ENCODE data around the gene EPHB6. TPM values are rescaled to one million over a fixed set of nuclear protein-coding genes. Genes with fewer than 3 reads are reported as not detected.

Gene EPHB6
- polyA plus RNA-seq, 1 of the 3 experiments (the other 2 are of a cell fraction) = 1.8 TPM

DNA sequence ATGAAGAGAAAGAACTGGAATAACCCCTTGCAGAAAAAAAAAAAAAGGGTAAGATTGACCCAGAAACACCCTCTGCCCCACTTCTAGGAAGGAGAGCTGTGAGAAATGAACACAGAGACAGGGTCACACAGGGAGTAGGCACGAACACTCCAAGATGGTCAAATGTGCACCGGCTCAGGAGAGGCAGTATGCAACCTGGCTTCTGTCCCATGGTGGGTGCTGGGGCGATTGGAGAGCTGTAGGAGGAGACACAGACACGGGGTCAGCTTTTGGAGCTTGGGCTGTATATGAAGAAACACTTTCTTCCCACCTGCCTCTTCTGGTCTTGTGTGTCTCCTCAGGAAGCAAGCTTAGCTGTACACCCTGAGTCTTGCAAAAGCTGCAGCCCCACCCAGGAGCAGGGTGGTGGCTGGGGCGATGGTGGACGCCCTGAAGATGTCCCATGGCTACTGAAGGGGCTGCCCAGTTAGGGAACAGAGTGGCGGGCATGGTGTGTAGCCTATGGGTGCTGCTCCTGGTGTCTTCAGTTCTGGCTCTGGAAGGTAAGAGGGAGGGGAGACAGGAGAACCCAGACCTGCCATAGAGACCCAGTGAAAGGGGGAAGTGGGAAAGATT, 8.0 kb downstream of the EPHB6 start:
- 51% methylated on average over 7 of the region's 7 CpGs for WGBS (ENCODE audit: low lambda C conversion rate)
- no peak for DNase-seq
- Histone ChIP-seq H4K20me1 (ENCODE audit: insufficient read depth) (0 out of 2 replicates have a peak, but pooled peaks cover 4% of the 10 kb centered on the region), H3K9me3 (no peaks in the 10 kb centered on the region), H3K36me3 (replicated peaks in 1 of 2; ENCODE audit: control insufficient read depth in 1 of 2, insufficient read depth in 2 of 2, low read length in 1 of 2) (no peaks in the 10 kb centered on the region), H2AFZ (ENCODE audit: low read depth) (no peak overlapping the region), H3K4me3 (ENCODE audit: low read depth in 2 of 2, low read length in 1 of 2) (no peak overlapping the region), H3F3A (replicated peaks; ENCODE audit: insufficient read depth) (peaks cover 5% of the 10 kb centered on the region), H3K27me3 (ENCODE audit: insufficient read depth) (peaks cover 11% of the 10 kb centered on the region), H3K9ac (no peak overlapping the region), H3K79me2 (ENCODE audit: insufficient read depth) (no peaks in the 10 kb centered on the region), H3K4me1 (ENCODE audit: control insufficient read depth in 1 of 2, insufficient read depth in 2 of 2, low read depth in 1 of 2, low read length in 1 of 2) (no peaks in the 10 kb centered on the region; a peak in 2 of 4 replicates), H3K4me2 (no peak overlapping the region), H3K9me2 (no peaks in the 10 kb centered on the region), H3K27ac (ENCODE audit: low read depth in 2 of 2, low read length in 1 of 2) (no peak overlapping the region)
- TF ChIP-seq EP300 (IDR thresholded peaks at IDR 0.05; ENCODE audit: borderline replicate concordance in 1 of 2, low read depth in 1 of 2, low read length in 1 of 2) = no peak
- TF ChIP-seq RAD21 (IDR thresholded peaks at IDR 0.05; ENCODE audit: low read length) = no peak
- TF ChIP-seq FOXJ3 (CRISPR knock-in tag; IDR thresholded peaks at IDR 0.05) = no peak
- TF ChIP-seq TAF1 (IDR thresholded peaks at IDR 0.05; ENCODE audit: borderline replicate concordance, low read depth, low read length) = no peak
- TF ChIP-seq SIN3A (IDR thresholded peaks at IDR 0.05; ENCODE audit: borderline replicate concordance, low read depth, low read length) = no peak
- no peak for TF ChIP-seq RCOR1 (IDR thresholded peaks at IDR 0.05; ENCODE audit: low read length)
- TF ChIP-seq SMC3 (IDR thresholded peaks at IDR 0.05; ENCODE audit: low read depth, low read length) = no peak
- CTCF ChIA-PET = interaction anchor here (0.6 to 12.2 kb wide), 6 partner anchors 6 to 1048 kb away, joined by 3 to 154 read pairs (median 4); partner anchors contain the start of gene EPHB6
- POLR2A ChIA-PET = no interaction called here

DNA sequence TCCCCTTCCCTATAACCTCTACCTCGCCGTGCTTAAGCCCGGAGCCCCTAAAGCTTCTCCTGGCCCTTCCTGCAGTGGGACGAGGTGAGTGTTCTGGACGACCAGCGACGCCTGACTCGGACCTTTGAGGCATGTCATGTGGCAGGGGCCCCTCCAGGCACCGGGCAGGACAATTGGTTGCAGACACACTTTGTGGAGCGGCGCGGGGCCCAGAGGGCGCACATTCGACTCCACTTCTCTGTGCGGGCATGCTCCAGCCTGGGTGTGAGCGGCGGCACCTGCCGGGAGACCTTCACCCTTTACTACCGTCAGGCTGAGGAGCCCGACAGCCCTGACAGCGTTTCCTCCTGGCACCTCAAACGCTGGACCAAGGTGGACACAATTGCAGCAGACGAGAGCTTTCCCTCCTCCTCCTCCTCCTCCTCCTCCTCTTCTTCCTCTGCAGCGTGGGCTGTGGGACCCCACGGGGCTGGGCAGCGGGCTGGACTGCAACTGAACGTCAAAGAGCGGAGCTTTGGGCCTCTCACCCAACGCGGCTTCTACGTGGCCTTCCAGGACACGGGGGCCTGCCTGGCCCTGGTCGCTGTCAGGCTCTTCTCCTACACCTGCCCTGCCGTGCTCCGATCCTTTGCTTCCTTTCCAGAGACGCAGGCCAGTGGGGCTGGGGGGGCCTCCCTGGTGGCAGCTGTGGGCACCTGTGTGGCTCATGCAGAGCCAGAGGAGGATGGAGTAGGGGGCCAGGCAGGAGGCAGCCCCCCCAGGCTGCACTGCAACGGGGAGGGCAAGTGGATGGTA, 9.2 kb downstream of the EPHB6 start:
- DNase-seq = no peak

More for the DNA sequence above, 9.2 kb downstream of the EPHB6 start:
- Histone ChIP-seq H3K4me3 (ENCODE audit: low read depth in 2 of 2, low read length in 1 of 2) (no peak overlapping the region), H3K9ac (no peak overlapping the region), H3K36me3 (replicated peaks in 1 of 2; ENCODE audit: control insufficient read depth in 1 of 2, insufficient read depth in 2 of 2, low read length in 1 of 2) (no peaks in the 10 kb centered on the region), H3K4me2 (no peak overlapping the region), H2AFZ (ENCODE audit: low read depth) (no peak overlapping the region), H3K4me1 (ENCODE audit: control insufficient read depth in 1 of 2, insufficient read depth in 2 of 2, low read depth in 1 of 2, low read length in 1 of 2) (no peaks in the 10 kb centered on the region; a peak in 2 of 4 replicates), H4K20me1 (ENCODE audit: insufficient read depth) (0 out of 2 replicates have a peak, but pooled peaks cover 4% of the 10 kb centered on the region), H3K9me2 (no peaks in the 10 kb centered on the region), H3K79me2 (ENCODE audit: insufficient read depth) (no peaks in the 10 kb centered on the region), H3F3A (replicated peaks; ENCODE audit: insufficient read depth) (peaks cover 5% of the 10 kb centered on the region), H3K9me3 (no peaks in the 10 kb centered on the region), H3K27me3 (ENCODE audit: insufficient read depth) (peaks cover 11% of the 10 kb centered on the region), H3K27ac (ENCODE audit: low read depth in 2 of 2, low read length in 1 of 2) (no peak overlapping the region)
- CTCF ChIA-PET = interaction anchor here (1.0 to 12.2 kb wide), 7 partner anchors 7 to 351 kb away, joined by 3 to 154 read pairs (median 30); partner anchors contain the start of gene EPHB6
- WGBS (ENCODE audit: low lambda C conversion rate) = 67% methylated on average over 27 of the region's 37 CpGs
- no peak for TF ChIP-seq FOSL2 (IDR thresholded peaks at IDR 0.05; ENCODE audit: borderline replicate concordance, low read depth)
- TF ChIP-seq, protein P1, sequence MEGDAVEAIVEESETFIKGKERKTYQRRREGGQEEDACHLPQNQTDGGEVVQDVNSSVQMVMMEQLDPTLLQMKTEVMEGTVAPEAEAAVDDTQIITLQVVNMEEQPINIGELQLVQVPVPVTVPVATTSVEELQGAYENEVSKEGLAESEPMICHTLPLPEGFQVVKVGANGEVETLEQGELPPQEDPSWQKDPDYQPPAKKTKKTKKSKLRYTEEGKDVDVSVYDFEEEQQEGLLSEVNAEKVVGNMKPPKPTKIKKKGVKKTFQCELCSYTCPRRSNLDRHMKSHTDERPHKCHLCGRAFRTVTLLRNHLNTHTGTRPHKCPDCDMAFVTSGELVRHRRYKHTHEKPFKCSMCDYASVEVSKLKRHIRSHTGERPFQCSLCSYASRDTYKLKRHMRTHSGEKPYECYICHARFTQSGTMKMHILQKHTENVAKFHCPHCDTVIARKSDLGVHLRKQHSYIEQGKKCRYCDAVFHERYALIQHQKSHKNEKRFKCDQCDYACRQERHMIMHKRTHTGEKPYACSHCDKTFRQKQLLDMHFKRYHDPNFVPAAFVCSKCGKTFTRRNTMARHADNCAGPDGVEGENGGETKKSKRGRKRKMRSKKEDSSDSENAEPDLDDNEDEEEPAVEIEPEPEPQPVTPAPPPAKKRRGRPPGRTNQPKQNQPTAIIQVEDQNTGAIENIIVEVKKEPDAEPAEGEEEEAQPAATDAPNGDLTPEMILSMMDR (IDR thresholded peaks at IDR 0.05) = no peak
- no peak for TF ChIP-seq IRF3 (IDR thresholded peaks at IDR 0.05; ENCODE audit: low read depth, low read length)
- no peak for TF ChIP-seq RAD21 (IDR thresholded peaks at IDR 0.05; ENCODE audit: low read length)
- TF ChIP-seq RCOR1 (IDR thresholded peaks at IDR 0.05; ENCODE audit: low read length) = no peak
- TF ChIP-seq GABPA (IDR thresholded peaks at IDR 0.05; ENCODE audit: low read depth) = no peak
- TF ChIP-seq RXRA (IDR thresholded peaks at IDR 0.05; ENCODE audit: borderline replicate concordance, low read depth) = no peak
- no peak for TF ChIP-seq USF1 (IDR thresholded peaks at IDR 0.05; ENCODE audit: borderline replicate concordance, low read depth)
- TF ChIP-seq SIN3A (IDR thresholded peaks at IDR 0.05; ENCODE audit: borderline replicate concordance, low read depth, low read length) = no peak
- TF ChIP-seq, protein P2, sequence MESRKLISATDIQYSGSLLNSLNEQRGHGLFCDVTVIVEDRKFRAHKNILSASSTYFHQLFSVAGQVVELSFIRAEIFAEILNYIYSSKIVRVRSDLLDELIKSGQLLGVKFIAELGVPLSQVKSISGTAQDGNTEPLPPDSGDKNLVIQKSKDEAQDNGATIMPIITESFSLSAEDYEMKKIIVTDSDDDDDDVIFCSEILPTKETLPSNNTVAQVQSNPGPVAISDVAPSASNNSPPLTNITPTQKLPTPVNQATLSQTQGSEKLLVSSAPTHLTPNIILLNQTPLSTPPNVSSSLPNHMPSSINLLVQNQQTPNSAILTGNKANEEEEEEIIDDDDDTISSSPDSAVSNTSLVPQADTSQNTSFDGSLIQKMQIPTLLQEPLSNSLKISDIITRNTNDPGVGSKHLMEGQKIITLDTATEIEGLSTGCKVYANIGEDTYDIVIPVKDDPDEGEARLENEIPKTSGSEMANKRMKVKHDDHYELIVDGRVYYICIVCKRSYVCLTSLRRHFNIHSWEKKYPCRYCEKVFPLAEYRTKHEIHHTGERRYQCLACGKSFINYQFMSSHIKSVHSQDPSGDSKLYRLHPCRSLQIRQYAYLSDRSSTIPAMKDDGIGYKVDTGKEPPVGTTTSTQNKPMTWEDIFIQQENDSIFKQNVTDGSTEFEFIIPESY (IDR thresholded peaks at IDR 0.05; ENCODE audit: borderline replicate concordance, low read depth) = no peak
- no peak for TF ChIP-seq EP300 (IDR thresholded peaks at IDR 0.05; ENCODE audit: borderline replicate concordance in 1 of 2, low read depth in 1 of 2, low read length in 1 of 2)
- no peak for TF ChIP-seq ELF1 (IDR thresholded peaks at IDR 0.05)
- TF ChIP-seq FOXM1 (IDR thresholded peaks at IDR 0.05; ENCODE audit: low read depth) = no peak
- POLR2A ChIA-PET = no interaction called here
